ENCODE results near the gene TLR2. TPM values are rescaled to one million over a fixed set of nuclear protein-coding genes. Genes with fewer than 3 reads are reported as not detected.

TLR2 gene
- total RNA-seq, 1 experiment from 2014 or later = 0.90 TPM

DNA sequence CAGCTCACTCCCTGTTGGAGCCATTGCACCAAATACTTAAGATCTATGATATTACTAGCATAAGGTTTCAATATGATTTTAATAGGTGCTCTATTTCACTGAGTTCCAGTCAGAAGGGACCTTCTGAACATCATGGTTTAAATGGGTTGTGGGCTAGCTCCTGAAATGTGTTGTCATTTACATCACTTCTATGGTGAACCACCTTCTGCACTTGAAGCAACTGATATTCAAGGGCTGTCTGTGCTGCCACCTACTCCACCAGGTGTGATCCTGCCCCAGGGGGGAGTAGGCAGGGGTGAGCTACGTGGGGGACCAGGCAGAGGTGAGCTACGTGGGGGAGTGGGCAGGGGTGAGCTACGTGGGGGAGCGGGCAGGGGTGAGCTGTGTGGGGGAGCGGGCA is 40.5 kb downstream of the TLR2 start:
- no peak overlapping the region for H2BK12ac ChIP-seq (ENCODE audit: insufficient read length, low read depth, low read length)
- H3K27ac ChIP-seq (ENCODE audit: insufficient read length, low read depth, low read length) = no peak overlapping the region
- no peak overlapping the region for H2AFZ ChIP-seq (ENCODE audit: low read length)
- no peak overlapping the region for H3K23ac ChIP-seq (ENCODE audit: insufficient read length, low read depth, low read length)
- Mint-ChIP-seq H3K27ac (no peak overlapping the region), H3K27me3 (ENCODE audit: low read depth) (peaks cover 2% of the 10 kb centered on the region), H3K9me3 (no peaks in the 10 kb centered on the region), H3K36me3 (ENCODE audit: insufficient read depth in 1 of 3, low read depth in 3 of 3) (no peaks in the 10 kb centered on the region), H3K4me1 (no peaks in the 10 kb centered on the region), H3K4me3 (no peak overlapping the region)
- H2BK120ac ChIP-seq (ENCODE audit: low read depth, low read length, poor library complexity, severe bottlenecking) = no peak overlapping the region
- H4K5ac ChIP-seq (ENCODE audit: insufficient read length, low read depth, low read length) = no peak overlapping the region
- no peak overlapping the region for H3K14ac ChIP-seq (ENCODE audit: insufficient read depth, low read length)
- no peak overlapping the region for H3K56ac ChIP-seq (ENCODE audit: insufficient read length, low read depth, low read length)
- H2BK20ac ChIP-seq (ENCODE audit: low read depth, low read length, poor library complexity, severe bottlenecking) = no peak overlapping the region
- H3K4ac ChIP-seq (ENCODE audit: low read depth, low read length) = no peak overlapping the region
- H2AK5ac ChIP-seq (ENCODE audit: insufficient read length, low read length) = no peak overlapping the region
- no peak overlapping the region for H2BK15ac ChIP-seq (ENCODE audit: low read depth, low read length)
- H4K91ac ChIP-seq (ENCODE audit: insufficient read length, low read depth, low read length) = no peak overlapping the region
- no peak overlapping the region for H3K4me2 ChIP-seq (ENCODE audit: insufficient read depth, insufficient read length, low read length)
- H3K79me2 ChIP-seq (ENCODE audit: insufficient read depth, low read length) = no peaks in the 10 kb centered on the region
- no peak for DNase-seq
- no peak overlapping the region for H3T11ph ChIP-seq (ENCODE audit: low read length)
- no peak overlapping the region for H4K8ac ChIP-seq (replicated peaks; ENCODE audit: insufficient read length, low read depth, low read length)
- no CpG with 5 or more reads among the region's 5 CpGs for WGBS (ENCODE audit: extremely low coverage, insufficient read length, low lambda C conversion rate)
- H3K27me3 ChIP-seq (ENCODE audit: insufficient read depth, low read length) = no peaks in the 10 kb centered on the region
- H3K79me1 ChIP-seq (ENCODE audit: insufficient read depth, low read depth, low read length, poor library complexity, severe bottlenecking) = no peaks in the 10 kb centered on the region
- no peak overlapping the region for H3K9ac ChIP-seq (ENCODE audit: extremely low read depth, insufficient read length, low read length)
- no peak overlapping the region for H2BK5ac ChIP-seq (ENCODE audit: insufficient read length, low read length)
- H3K9me3 ChIP-seq (ENCODE audit: control insufficient read depth, low read depth, low read length) = no peaks in the 10 kb centered on the region
- TF ChIP-seq, protein P1, sequence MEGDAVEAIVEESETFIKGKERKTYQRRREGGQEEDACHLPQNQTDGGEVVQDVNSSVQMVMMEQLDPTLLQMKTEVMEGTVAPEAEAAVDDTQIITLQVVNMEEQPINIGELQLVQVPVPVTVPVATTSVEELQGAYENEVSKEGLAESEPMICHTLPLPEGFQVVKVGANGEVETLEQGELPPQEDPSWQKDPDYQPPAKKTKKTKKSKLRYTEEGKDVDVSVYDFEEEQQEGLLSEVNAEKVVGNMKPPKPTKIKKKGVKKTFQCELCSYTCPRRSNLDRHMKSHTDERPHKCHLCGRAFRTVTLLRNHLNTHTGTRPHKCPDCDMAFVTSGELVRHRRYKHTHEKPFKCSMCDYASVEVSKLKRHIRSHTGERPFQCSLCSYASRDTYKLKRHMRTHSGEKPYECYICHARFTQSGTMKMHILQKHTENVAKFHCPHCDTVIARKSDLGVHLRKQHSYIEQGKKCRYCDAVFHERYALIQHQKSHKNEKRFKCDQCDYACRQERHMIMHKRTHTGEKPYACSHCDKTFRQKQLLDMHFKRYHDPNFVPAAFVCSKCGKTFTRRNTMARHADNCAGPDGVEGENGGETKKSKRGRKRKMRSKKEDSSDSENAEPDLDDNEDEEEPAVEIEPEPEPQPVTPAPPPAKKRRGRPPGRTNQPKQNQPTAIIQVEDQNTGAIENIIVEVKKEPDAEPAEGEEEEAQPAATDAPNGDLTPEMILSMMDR (conservative IDR thresholded peaks at IDR 0.05) = no peak
- H3K23me2 ChIP-seq (ENCODE audit: insufficient read length, low read depth, low read length, poor library complexity, severe bottlenecking) = no peaks in the 10 kb centered on the region
- H3K18ac ChIP-seq (ENCODE audit: insufficient read length, low read depth, low read length) = no peak overlapping the region
- H3K4me1 ChIP-seq (ENCODE audit: insufficient read depth, low read length) = no peaks in the 10 kb centered on the region
- H4K20me1 ChIP-seq (ENCODE audit: control insufficient read depth, insufficient read depth, insufficient read length) = no peaks in the 10 kb centered on the region
